Measurements from ENCODE around the gene SLIT1.

Gene SLIT1

DNA sequence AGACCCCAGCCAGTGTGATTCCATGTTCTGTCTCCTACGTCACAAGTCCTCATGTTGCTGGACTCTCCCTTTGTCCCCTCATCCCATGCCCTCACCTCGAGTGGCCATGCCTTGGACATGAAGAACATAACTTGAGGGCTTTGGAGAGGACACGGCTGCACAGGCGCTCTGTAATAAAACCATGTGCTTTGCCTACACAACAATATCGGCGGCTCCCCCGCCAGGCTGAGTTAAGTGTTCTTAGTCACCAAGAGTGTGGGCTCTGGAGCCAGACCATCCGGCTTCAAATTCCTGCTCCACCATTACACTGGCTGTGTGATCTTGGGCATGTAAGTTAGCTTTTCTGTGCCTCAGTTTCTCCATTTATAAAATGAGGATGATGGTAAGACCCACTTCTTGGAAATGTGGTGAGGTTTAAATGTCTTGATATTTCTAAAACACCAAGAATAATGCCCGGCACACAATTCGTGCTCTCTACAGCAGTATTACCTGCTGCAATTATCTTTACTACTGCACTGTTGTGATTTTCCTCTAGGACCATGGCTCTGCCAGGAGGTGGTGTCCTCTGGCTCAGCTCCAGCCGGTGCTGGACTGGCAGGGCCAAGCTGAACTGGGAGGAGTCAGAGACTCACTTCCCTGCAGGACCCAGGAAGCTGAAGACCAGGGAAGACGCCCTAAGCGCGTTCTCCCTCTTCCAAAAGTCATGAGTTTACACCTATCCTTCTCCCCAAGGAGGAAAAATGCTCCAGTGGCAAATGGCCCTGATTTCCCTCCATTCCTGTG is 15.7 kb downstream of the SLIT1 start:
- DNase-seq, result no peak

GRCh38 chr10:97169063-97169462 is 16.7 kb downstream of the SLIT1 start:
- no peak for DNase-seq

DNA sequence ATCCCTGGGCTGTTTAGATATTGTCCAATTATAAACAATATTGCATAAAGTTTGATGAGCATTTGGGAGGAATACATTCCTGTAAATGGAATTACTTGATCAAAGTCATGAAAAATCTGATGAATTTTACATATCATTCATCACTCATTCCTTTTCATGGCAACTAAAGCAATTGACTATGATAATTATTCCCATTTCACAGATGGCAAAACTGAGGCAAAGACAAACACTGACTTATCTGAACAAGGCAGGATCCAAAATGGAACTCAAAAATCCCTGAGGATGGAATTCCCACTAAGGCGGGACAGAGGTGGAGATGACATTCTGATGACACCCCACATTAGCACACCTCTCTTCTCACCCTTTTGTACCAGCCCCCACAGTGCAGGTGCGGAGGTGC is 17.1 kb downstream of the SLIT1 start:
- DNase-seq, result no peak

DNA sequence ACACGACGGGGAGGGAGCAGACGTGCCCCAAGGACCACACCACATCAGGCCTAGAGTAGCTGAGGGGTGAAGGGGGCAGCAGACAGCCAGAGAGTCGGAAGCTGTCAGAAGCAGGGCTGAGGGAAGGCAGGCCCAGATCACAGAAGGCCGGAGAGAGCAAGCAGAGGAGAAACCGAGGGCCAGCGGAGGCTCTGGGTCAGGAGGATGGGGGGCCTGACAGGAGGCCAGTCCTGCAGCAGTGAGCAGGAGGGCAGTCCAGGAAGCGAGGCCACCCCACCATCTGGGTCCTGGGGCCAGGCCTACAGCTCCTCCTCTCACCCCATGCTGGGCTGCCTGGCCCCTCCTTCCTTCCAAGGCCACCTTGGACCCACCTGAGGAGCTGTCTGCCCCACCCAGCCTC is 20.3 kb downstream of the SLIT1 start:
- no peak for DNase-seq

DNA sequence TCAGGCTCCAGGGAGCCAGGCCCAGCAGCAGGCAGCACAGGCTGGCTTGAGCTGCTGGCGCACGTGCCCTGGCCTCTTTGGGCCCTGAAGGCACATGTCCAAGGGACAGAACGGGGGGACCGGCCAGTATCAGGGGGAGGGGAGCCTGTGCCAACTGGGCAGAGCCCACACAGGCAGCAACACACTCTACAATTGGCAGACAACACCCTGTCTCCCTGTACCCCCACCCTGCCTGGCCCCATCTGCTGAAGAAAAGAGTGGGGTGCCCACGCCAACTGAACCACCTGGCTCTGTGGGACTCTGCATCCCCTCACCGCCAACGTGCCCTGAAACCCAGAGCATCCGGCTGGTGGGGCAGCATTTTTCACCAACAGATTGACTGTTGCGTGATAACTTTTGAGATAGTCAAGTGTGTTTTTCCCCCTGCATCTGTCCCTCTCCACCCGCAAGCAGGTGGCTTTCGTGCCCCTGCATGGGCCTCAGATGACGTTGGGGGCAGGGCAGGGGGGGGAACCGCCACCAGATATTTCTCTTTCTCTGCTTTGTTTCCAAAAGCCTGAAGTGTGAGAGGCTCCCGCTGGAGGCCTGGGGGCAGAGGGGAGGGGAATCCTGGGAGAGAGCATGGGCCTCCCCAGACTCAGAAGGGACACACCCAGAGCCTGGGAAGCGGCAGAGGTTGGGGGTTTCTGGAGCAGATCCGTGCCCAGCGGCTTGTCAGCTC is 21.8 kb downstream of the SLIT1 start:
- no peak for DNase-seq

GRCh38 chr10:97163181-97163580 is 22.6 kb downstream of the SLIT1 start:
- no peak for DNase-seq

DNA sequence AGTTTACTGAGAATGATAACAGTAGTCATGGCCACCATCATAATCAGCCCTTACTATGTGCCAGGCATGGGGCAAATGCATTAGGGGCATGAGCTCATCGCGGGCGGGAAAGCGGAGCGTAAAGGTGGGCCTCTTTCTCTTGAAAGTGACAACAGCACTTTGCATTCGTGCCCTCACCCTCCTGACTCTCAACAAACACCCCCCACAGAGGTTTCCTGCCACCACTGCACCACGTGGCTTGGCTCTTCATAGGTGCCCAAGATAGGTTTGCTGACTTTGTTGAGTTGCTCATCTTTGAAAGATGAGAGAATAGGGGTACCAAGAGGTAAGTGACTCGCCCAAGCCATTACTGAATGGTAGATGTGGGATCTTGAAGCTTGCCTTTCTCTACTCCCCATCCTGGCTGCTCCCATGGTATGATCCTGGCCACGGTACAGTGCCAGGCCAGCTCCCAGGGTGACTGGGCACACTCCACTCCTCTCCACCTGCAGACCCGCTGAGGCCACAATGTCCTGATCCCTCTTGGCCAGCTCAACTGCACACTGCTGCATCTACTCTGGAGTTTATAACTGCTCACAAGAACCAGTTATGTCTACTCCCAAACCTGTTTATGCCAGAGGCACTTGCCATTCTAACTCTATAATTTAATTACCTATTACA is 26.0 kb downstream of the SLIT1 start:
- no peak for DNase-seq

DNA sequence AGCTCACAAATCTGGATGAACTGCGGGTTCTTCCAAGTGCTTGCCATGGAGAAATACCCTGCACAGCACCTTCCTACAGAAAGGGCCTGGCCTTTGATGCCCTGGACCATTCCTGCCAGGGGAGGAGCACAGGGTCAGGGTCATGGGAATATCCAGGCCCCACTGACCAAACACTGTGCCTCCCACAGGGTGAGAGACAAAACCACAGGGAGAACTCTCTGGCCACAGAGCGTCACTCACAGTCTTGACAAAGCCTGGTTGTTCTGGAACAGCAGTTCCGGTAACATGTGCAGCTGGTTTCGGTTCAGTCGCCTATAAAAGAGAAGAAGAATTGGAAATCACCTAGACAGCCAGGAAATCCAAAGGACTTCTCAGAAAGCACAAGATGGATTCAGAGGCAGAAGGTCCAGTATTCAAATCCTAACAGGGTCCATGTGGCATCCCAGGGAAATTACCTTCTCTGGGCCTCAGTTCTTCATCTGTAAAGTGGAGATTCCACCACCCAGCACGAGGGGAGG is 28.1 kb downstream of the SLIT1 start:
- DNase-seq, result no peak

DNA sequence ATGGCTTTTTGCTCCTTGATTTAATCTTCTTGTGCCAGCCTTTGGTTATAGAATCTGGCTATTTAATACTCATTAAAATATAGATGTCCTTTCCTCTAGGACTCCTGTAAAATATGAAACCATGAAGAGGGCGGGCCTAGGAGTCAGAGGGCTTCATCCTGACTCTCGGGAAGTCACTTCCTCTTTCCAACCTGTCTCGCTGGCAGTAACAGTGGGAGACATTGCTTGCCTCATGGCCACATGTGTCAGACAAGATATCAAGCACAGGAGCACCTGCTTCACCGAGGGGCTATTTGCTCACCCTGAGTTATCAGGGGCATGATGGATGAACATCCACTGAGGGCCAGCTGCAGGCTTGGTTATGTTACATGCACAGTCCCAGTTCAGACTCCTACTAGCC is 31.0 kb downstream of the SLIT1 start:
- DNase-seq, result peak; percentile 71

DNA sequence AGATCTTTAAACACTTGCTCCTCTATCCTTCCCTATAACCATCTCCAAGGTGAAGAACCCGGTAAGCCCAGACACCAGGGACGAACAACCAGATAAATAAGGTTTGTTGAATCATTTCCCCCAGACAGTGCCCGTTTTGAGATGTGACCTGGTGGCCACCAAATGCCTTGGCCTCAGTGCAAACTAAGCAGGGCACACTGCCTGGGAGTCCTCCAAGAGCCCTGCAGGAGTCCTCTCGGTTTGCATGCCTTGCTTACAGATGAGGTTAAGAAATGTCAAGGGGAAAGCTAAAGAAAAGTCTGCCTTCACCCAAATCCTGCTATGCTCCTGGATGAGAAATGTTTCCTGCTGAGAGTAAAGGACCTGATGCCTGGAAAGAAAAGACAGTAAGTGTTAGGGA is 31.6 kb downstream of the SLIT1 start:
- DNase-seq, result no peak

DNA sequence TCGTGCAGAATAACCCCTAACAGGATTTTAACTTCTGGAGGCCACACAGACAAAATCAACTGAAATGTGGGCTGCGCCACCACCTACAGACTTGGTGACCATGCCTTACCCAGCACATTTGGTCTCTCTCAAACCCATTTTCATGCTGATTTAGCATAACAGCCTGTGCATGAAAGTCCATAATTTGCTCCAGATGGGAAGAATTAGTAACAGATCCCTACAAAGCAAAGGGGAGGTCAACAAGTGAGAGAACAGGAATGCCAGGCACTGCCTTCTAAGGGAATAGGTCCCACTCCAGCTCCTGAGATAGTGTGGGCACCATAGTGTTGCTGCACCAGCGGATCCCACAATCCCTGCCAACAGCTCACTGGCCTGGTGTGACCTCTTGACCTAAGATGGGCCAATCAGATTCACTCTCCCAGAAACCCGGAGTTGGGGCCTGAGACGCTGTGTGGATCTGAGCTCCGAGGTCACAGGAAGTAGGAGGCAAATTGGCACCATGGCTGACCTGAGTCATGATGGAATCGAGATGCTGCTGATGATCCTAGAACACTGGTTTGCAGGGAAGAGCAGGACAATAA is 32.4 kb downstream of the SLIT1 start:
- DNase-seq, result no peak

GRCh38 chr10:97151307-97151914 is 34.3 kb downstream of the SLIT1 start:
- no peak for DNase-seq

DNA sequence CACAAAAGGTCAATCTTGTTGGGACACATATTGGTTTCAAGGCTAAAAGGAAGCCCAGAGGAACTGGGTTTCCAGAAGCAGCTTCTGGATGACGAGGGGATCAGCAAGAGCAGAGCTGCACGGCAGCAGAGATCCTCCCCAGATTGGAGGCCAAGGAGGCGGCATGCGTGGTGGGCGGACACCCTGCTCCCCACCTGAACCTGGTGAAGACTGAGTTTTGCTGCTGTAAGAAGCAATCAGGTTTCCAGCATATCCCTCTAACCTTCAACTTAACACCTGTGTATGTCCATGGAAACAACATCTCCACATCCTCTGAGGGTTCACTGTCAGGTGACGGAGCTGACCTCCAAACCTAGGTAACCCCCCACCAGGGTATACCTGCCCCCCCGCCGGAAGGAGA is 35.1 kb downstream of the SLIT1 start:
- DNase-seq, result no peak

DNA sequence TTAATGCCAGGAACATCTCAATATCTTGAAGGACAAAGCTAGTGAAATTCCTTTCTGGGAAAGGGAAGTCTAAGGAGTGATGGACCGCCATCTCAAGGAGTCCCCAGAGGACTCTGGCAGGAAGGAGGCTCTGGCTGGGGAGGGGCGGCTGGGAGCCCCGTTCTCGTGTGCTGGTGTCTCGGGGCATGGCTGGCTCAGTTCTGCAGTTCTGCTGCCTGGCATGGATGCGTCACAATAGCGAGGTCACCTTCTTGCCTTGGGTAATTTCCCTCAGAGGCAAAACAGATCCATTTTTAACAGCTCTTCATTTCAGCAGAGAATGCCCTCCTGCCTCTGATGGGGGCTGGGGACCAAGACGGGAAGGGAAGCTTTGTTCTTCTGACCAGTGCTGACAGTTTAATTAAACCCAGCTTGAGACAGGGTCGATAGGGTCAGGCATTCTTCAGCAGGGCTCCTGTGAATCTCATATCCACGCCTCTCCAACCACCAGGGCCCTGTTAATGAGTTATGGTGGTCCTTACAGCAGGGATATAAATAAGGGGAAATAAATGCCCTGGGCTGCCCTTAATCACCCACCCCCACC is 35.7 kb downstream of the SLIT1 start:
- no peak for DNase-seq

DNA sequence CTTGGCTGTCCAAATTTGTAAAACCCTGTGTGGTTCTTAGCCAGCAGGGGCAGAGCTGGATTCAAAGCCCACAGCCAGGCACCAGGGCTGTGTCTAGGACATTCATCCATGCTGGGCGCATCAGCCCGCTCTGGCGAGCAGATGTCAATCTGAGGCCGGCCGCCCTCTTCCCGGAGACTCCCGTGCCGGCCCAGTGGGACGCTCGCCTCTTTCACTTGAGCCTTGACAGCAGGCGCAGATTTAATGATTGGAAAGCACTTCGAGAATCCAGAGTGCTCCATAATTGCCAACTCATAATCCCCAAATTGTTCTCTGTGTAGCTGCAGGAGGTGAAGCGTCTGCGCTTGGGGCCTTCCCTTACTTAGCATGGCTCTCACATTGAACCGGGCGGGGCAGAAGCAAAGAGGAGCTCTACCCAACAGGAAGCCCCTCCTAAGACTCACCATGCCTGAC is 36.7 kb downstream of the SLIT1 start:
- DNase-seq, result no peak

DNA sequence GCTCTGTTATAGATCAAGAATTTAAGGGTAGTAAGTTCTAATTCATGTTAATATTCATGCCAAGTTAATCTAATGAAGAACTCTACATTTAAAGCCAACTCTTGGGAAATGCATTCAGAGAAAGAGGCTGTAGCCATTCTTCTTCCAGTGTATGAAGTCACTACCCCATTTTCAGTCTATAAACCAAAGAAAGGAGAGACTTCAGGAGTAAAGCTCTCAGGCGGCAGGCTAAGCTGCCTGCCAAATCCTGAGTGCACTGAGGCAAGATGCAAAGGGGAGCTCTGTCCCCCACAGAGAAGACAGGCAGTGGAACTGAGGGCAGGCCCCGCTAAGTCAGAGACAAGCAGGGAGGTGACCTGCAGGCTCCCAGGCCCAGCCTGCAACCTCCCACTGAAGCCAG is 41.5 kb downstream of the SLIT1 start:
- DNase-seq, result no peak

GRCh38 chr10:97142834-97143233 is 42.9 kb downstream of the SLIT1 start:
- no peak for DNase-seq

DNA sequence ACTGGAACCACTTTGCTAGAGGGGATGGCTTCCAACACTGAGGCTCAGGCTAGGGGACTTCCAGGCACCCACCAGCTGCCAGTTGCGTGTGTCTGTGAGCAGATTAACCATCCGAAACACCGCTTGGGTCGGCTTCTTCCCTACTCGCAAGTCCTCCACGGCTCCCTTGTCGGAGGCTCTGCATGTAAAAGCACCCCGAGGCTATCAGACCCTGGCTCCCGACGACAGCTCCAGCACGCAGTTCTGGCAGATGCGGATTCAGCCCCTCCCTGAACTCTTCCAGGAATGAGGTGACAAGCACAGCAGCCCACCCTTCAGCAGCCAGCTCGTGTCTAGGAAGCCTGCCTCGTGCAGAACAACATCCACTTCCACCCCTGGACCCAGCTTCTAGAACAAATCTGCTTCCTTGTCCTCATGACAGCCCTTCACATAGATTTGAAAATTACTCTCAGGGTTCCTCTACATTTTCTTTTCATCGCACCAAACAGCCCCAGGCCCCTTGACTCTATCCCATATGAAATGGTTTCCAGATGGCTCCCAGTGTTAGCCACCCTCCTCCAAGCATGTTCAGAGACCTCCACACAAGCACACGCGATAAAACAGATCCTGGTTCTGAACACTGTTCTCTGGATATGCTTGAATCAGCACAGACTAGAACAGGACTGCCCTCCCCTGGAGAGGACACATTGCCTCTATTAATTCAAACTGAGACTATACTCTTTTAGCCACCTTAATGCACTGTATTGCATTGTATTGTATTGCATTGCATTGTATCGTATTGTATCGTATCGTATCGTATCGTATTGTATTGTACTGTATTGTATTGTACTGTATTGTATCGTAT is 44.6 kb downstream of the SLIT1 start:
- DNase-seq, result no peak

DNA sequence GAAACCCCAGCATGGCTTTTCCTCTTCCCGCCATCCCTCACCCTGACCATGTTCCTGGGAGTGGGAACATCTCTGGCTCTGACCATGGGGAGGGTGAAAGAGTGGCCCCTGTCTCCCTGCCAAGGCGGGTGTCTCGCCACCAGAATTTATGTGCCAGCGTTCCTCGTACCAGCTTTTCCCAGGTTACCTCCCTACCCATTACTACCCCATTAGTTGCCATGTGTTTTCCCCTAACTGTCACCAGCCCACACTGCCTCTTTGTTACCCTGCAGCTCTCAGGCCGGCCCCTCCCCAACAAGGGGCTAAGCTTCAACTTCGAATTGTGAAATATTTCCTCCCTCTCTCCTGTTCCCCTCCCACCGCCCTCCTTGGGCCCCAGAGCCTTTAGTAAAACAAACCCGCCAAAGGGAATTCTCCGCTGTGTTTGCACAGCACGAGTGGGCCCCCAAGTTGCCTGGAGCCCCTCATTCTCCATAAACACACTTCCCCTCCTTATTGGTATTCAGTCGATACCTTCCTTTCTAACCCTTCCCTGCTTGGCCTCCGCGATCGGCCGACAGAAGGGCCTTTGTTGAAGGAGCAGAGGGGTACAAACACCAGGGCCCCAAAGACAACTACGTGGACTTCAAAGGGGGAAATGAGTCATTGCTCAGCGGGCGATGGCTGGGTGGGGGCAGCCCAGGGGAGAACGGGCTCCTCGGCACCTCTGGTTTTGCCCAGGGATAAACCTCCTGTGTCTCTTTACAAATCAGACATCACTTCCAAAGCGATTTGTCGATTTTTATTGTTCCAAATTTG is 45.5 kb downstream of the SLIT1 start:
- DNase-seq, result no peak

DNA sequence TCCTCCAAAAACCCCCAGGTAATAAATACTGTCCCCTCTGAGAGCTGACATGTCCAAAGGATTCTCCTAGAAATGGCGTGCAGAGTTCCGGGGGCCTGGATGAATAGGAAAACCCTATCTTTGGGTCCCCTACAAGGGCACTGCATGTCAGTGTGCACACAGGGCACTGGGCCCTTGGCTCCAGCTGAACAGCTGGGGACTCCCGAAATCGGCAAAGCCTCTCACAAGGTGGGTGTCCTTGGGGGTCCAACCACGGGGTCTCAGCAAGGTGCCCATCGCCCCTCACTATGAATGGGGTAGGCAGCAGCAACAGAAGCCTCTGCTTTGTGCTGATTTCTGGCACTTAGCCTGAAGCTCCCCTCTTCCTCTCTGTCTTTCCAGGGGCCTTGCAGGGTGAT is 46.1 kb downstream of the SLIT1 start:
- DNase-seq, result no peak

- DNase-seq, result no peak
These were observed 46.9 kb downstream of the SLIT1 start for GRCh38 chr10:97138846-97139245.

Data from OCI-M1 (cell line).